Neural progenitor cell (in vitro differentiated cells): ENCODE data around the gene PPP2R2C.

ENCODE experiments used
- CTCF ChIP-seq: fragments of 200-600 bp; sonication (generic); IDR thresholded peaks from 2 replicates; pipeline ENCODE4 v1.5.1; 2017; ENCODE audit warnings: antibody characterized with exemption, mild to moderate bottlenecking
- EZH2 ChIP-seq: fragments of 200-600 bp; sonication (generic); IDR thresholded peaks from 2 replicates; pipeline ENCODE4 v1.6.1; 2017; ENCODE audit warnings: antibody characterized with exemption, mild to moderate bottlenecking, moderate library complexity
- EZH2phosphoT487 ChIP-seq: fragments of 200-600 bp; sonication (generic); IDR thresholded peaks from 2 replicates; pipeline ENCODE4 v1.6.1; 2017; ENCODE audit warnings: antibody characterized with exemption

DNA sequence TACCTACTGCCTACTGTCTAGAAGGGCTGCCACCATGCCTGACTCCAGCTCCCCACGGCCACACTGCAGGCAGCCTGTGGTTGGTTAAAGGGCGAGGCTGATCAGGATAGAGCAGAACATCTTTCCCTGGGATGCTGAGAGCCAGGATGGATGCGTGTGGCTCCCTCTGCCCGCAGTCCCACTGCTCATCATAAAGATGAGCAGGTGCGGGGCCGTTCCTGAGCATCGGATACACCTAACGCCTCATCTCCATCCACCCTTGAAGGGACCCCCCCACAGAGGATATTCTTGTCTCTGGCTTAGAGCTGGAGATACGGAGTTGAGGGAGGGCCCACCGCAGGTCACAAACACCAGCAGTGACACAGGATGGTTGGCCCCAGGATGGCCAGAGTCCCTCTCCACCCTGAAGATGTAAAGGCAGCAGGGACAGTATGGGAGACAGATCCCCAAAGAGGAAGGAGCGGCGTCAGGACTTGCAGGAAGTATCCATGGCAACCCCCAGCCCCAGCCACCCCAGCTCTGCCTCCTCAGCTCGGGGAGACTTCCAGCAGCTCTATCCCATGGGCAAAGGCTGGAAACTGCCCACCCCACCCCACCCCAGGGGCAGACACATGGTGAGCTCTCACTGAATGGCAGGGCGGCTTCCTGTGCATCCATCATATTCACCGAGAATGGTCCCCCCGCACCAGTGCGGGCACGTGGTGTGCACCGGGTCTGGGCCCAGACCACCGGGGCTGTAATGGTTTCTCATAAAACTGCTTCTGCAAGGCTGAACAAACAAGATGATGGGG is 19.3 kb downstream of the PPP2R2C start:
- TF ChIP-seq CTCF (no peak), EZH2phosphoT487 (no peak), EZH2 (no peak)
